Neural cell (in vitro differentiated cells): ENCODE measurements around the gene WFDC10A. TPM values are rescaled to one million over a fixed set of nuclear protein-coding genes. Genes with fewer than 3 reads are reported as not detected.

Experiments
- H2AFZ ChIP-seq: fragments of 200-600, 300-800 bp; sonication (generic), shearing (Covaris generic); 2 replicates; pipeline ENCODE4 v1.6.0; 2014; ENCODE audit warnings: low read depth, mild to moderate bottlenecking, antibody characterized with exemption, low read length, moderate library complexity
- H3F3A ChIP-seq: fragments of 200-600 bp; shearing (Covaris generic); 2 replicates; pipeline ENCODE4 v1.6.1; 2016; ENCODE audit warnings: mild to moderate bottlenecking, moderate library complexity, mixed read lengths, antibody characterized with exemption, low read length; ENCODE audit not compliant: insufficient read depth, poor library complexity, severe bottlenecking
- H3K27ac ChIP-seq: fragments of 200-600, 300-800 bp; sonication (generic), shearing (Covaris generic); 2 replicates; pipeline ENCODE4 v1.5.1; 2014; ENCODE audit warnings: mild to moderate bottlenecking, low read length, moderate library complexity
- H3K27me3 ChIP-seq: fragments of 300-800, 200-600 bp; sonication (generic), shearing (Covaris generic); 2 replicates; pipeline ENCODE4 v1.6.0; 2014; ENCODE audit warnings: mild to moderate bottlenecking, low read depth, low read length, moderate library complexity; ENCODE audit not compliant: insufficient read depth
- H3K36me3 ChIP-seq: fragments of 300-800, 200-600 bp; sonication (generic), shearing (Covaris generic); 2 replicates; pipeline ENCODE4 v1.5.1; 2014; ENCODE audit warnings: mild to moderate bottlenecking, antibody characterized with exemption, low read length, moderate library complexity; ENCODE audit not compliant: insufficient read depth
- H3K4me2 ChIP-seq: fragments of 300-800, 200-600 bp; sonication (generic), shearing (Covaris generic); 2 replicates; pipeline ENCODE4 v1.6.0; 2014; ENCODE audit warnings: mild to moderate bottlenecking, low read length
- H3K4me3 ChIP-seq: fragments of 300-800, 200-600 bp; sonication (generic), shearing (Covaris generic); 2 replicates; pipeline ENCODE4 v1.5.1; 2014; ENCODE audit warnings: mild to moderate bottlenecking, low read length, moderate library complexity
- H3K79me2 ChIP-seq: fragments of 200-600 bp; shearing (Covaris generic); replicated peaks from 2 replicates; pipeline ENCODE4 v1.6.0; 2014; ENCODE audit warnings: mild to moderate bottlenecking, low read length, moderate library complexity; ENCODE audit not compliant: insufficient read depth
- H3K9ac ChIP-seq: fragments of 300-800, 200-600 bp; sonication (generic), shearing (Covaris generic); 2 replicates; pipeline ENCODE4 v1.6.1; 2016; ENCODE audit warnings: mild to moderate bottlenecking, low read length, mixed read lengths
- H3K9me2 ChIP-seq: fragments of 200-600 bp; shearing (Covaris generic); 2 replicates; pipeline ENCODE4 v1.6.1; 2016; ENCODE audit warnings: mild to moderate bottlenecking, low read length, mixed read lengths; ENCODE audit not compliant: insufficient read depth
- H3K9me3 ChIP-seq: fragments of 200-600, 300-800 bp; sonication (generic), shearing (Covaris generic); 2 replicates; pipeline ENCODE4 v1.6.1; 2016; ENCODE audit warnings: mild to moderate bottlenecking, mixed run types, low read length, moderate library complexity, mixed read lengths
- H4K20me1 ChIP-seq: fragments of 200-600 bp; shearing (Covaris generic); 2 replicates; pipeline ENCODE4 v1.6.1; 2016; ENCODE audit warnings: mild to moderate bottlenecking, mixed run types; ENCODE audit not compliant: insufficient read depth
- CTCF ChIP-seq: fragments of 450-650 bp; IDR thresholded peaks from 2 replicates; pipeline ENCODE4 v1.5.1; 2014; ENCODE audit warnings: antibody characterized with exemption, mild to moderate bottlenecking, moderate library complexity; ENCODE audit not compliant: poor library complexity, severe bottlenecking
- EZH2 ChIP-seq: fragments of 200-600, 300-800 bp; shearing (Covaris generic), sonication (generic); IDR thresholded peaks from 2 replicates; pipeline ENCODE4 v1.6.1; 2014; ENCODE audit warnings: antibody characterized with exemption, low read length, borderline replicate concordance, mild to moderate bottlenecking; ENCODE audit not compliant: insufficient read depth, poor library complexity, severe bottlenecking
- POLR2AphosphoS5 ChIP-seq: IDR thresholded peaks from 2 replicates; pipeline ENCODE4 v1.6.1; 2012
- RAD21 ChIP-seq: fragments of 450-650 bp; conservative IDR thresholded peaks from 2 replicates; pipeline ENCODE4 v1.6.1; 2014; ENCODE audit warnings: antibody characterized with exemption, mild to moderate bottlenecking, moderate library complexity
- REST ChIP-seq: IDR thresholded peaks from 2 replicates; pipeline ENCODE4 v1.6.1; 2012; ENCODE audit warnings: borderline replicate concordance
- SMC3 ChIP-seq: fragments of 450-650 bp; conservative IDR thresholded peaks from 2 replicates; pipeline ENCODE4 v1.6.1; 2014; ENCODE audit warnings: antibody characterized with exemption, mild to moderate bottlenecking, moderate library complexity; ENCODE audit not compliant: poor library complexity
- TAF1 ChIP-seq: IDR thresholded peaks from 2 replicates; pipeline ENCODE4 v1.6.1; 2012; ENCODE audit warnings: low read depth
- polyA minus RNA-seq: library from RNA; depleted of rRNA, polyadenylated mRNA; stranded (reverse); fragments of >200 nt; gene quantifications from 2 replicates; pipeline ENCODE4 v1.2.3, GENCODE V29; 2014
- polyA plus RNA-seq: library from polyadenylated mRNA; depleted of rRNA; stranded (reverse); fragments of >200 nt; gene quantifications from 2 replicates; pipeline ENCODE4 v1.2.3, GENCODE V29; 2014

WFDC10A gene
- not detected in 2 replicates for polyA plus RNA-seq
- not detected in 2 replicates for polyA minus RNA-seq

DNA sequence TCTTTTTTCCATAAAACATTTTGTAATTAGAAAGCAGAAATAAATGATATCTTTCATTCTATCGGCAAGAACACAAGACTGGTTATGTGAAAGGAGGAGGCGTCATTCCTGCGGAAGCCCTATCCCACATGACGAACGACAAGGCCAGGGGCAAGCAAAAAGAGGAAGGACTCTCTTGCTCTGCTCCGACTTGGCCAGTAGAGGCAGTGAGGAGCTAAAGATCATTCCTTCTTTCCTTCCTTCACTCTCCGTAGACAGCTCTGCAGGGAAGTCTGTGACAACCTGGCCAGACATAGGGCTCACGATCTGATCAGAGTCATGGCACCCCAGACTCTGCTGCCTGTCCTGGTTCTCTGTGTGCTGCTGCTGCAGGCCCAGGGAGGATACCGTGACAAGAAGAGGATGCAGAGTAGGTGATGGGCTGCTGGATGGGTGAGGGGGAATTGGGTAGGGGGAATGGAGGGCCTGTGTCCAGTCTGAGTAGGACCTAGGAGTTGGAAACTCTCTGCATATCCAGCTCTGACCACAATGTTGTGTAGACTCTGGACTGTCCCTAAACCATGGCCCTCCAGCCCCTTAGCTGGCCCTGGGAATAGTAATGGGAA, at the start of gene WFDC10A:
WFDC10A (plus strand) TSS at position 244 of the 605 bp plus-strand sequence; CDS start at position 319, 75 bp downstream.
- no peaks in the 10 kb centered on the region for H3F3A ChIP-seq
- no peak within 1 kb of the TSS for H3K9ac ChIP-seq
- H3K27ac ChIP-seq = no peak within 1 kb of the TSS
- no peak within 1 kb of the TSS for H3K4me3 ChIP-seq
- no peaks in the 10 kb centered on the region for H3K79me2 ChIP-seq
- no peaks in the 10 kb centered on the region for H3K27me3 ChIP-seq
- H3K36me3 ChIP-seq = no peaks in the 10 kb centered on the region
- TF ChIP-seq RAD21 = peak; percentile 35
- TF ChIP-seq TAF1 = no peak
- peak; percentile 64 for TF ChIP-seq CTCF
- H3K4me2 ChIP-seq = no peak within 1 kb of the TSS
- H3K9me2 ChIP-seq = no peaks in the 10 kb centered on the region
- no peaks in the 10 kb centered on the region for H4K20me1 ChIP-seq
- no peak within 1 kb of the TSS for H2AFZ ChIP-seq
- H3K9me3 ChIP-seq = no peaks in the 10 kb centered on the region

DNA sequence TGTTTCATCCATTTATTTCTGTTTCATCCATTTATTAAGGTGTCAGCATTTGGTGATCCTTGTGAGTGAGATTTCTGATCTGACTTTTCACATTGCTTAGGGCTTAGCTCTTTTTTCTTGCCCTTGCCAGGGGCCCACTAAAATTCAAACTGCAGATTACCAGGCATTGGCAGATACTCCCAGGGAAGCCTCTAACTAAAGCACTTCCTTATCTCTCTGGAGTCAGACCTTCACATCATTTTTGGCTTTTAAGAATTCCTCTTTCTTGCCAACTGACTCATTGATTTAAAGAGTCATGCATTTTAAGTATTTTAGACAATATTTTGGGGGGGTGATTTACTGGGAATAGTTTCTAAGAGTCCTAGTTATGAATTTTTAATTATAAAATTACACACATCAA, 47.8 kb upstream of the WFDC10A start:
- Histone ChIP-seq H3F3A (no peaks in the 10 kb centered on the region), H3K9ac (no peak overlapping the region), H3K4me3 (no peak overlapping the region), H3K27ac (no peak overlapping the region), H3K79me2 (no peaks in the 10 kb centered on the region), H3K27me3 (no peaks in the 10 kb centered on the region), H3K4me2 (no peak overlapping the region), H3K9me2 (no peaks in the 10 kb centered on the region), H2AFZ (no peak overlapping the region), H3K36me3 (no peaks in the 10 kb centered on the region), H4K20me1 (no peaks in the 10 kb centered on the region), H3K9me3 (no peaks in the 10 kb centered on the region)
- TF ChIP-seq CTCF (no peak), RAD21 (no peak), SMC3 (no peak), REST (no peak), EZH2 (no peak), POLR2AphosphoS5 (no peak)
